ENCODE results near the gene CWC27.

CWC27 gene

GRCh38 chr5:64873441-64873840 is 104.7 kb downstream of the CWC27 start:
- H3K4me3 ChIP-seq (ENCODE audit: low read depth, low read length), result no peak overlapping the region
- TF ChIP-seq, protein P1, sequence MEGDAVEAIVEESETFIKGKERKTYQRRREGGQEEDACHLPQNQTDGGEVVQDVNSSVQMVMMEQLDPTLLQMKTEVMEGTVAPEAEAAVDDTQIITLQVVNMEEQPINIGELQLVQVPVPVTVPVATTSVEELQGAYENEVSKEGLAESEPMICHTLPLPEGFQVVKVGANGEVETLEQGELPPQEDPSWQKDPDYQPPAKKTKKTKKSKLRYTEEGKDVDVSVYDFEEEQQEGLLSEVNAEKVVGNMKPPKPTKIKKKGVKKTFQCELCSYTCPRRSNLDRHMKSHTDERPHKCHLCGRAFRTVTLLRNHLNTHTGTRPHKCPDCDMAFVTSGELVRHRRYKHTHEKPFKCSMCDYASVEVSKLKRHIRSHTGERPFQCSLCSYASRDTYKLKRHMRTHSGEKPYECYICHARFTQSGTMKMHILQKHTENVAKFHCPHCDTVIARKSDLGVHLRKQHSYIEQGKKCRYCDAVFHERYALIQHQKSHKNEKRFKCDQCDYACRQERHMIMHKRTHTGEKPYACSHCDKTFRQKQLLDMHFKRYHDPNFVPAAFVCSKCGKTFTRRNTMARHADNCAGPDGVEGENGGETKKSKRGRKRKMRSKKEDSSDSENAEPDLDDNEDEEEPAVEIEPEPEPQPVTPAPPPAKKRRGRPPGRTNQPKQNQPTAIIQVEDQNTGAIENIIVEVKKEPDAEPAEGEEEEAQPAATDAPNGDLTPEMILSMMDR (IDR thresholded peaks at IDR 0.05; ENCODE audit: low read depth, low read length, missing control alignments), result no peak
- no peak for DNase-seq (ENCODE audit: low read depth)

DNA sequence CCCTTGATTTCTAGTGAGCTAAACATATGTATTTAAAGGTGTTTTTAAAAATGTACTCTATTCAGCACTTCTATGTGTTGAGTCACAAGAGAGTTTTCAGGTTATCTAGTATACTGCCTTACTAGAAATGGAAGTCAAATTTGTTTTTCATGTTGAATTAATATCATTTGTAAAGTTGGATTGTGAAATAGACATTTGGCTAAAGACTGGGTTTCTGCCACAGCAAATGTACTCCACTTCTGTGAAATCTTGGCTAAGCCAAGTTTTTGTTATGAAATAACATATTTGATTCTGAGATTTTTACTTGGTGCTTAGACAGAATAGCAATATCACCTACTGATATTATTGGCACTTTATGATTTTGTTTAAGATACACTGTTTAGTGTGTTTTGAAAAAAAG is 106.0 kb downstream of the CWC27 start:
- TF ChIP-seq, protein P1 (IDR thresholded peaks at IDR 0.05; ENCODE audit: low read depth, low read length, missing control alignments), result no peak

DNA sequence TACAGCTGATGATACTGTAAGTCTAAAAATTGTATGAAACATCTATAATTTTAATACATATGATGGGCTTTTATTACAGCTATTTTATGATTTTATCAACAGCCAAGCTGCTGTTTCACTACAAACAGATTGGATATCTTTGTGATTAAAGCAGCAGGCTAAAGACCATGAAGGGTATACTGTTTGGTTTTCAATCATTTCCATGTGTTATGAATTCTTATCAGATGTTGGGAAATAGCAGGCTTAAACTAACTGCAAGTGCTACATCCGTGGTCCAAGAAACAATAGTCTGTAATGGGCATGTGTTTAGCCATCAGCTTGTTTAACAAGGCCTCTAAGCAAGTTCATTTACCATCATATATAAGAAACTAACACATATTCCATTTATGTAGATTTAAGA is 107.5 kb downstream of the CWC27 start:
- no peak for DNase-seq (ENCODE audit: low read depth)
- H3K4me3 ChIP-seq (ENCODE audit: low read depth, low read length), result no peak overlapping the region
- TF ChIP-seq, protein P1 (IDR thresholded peaks at IDR 0.05; ENCODE audit: low read depth, low read length, missing control alignments), result no peak

More for the DNA sequence above, 106.0 kb downstream of the CWC27 start:
- no peak for DNase-seq (ENCODE audit: low read depth)
- no peak overlapping the region for H3K4me3 ChIP-seq (ENCODE audit: low read depth, low read length)

DNA sequence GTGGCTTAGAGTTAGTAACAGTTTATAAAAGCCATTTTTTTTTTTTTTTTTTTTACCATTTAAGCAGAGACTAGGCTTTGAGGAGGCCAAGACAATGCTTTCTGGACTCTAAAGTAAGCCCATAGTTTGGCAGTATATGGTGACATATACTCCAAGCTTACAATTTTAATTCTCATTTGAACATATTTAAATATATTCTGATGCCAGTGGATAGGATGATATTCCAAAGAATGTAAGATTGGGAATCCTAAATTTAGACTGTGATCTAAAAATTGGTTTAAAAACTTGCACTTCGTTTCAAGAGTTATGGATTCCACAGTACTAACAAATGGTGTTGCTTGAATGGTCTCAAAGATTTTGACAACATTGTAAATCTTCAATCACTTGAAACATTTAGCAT is 112.1 kb downstream of the CWC27 start:
- DNase-seq (ENCODE audit: low read depth), result no peak
- H3K4me3 ChIP-seq (ENCODE audit: low read depth, low read length), result no peak overlapping the region
- TF ChIP-seq, protein P1 (IDR thresholded peaks at IDR 0.05; ENCODE audit: low read depth, low read length, missing control alignments), result no peak

DNA sequence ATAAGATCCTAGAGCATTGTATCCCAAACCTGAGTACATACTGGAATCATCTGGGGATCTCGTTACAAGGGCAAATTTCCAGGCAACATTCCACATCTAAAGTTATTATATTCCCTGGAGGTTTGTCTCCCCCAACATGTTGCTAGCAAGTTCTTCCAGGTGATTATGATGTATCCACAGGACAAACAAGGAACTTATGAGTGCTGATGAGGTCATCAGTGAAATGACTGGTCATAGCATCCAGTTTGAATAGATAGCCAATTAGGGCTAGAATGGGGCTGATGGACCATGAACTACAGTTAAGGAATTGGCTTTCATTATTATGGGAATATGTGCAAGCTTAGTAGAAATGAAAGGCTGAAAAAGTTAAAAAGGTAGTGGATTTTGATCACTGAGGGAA is 115.2 kb downstream of the CWC27 start:
- H3K4me3 ChIP-seq (ENCODE audit: low read depth, low read length), result no peak overlapping the region
- DNase-seq (ENCODE audit: low read depth), result no peak
- TF ChIP-seq, protein P1 (IDR thresholded peaks at IDR 0.05; ENCODE audit: low read depth, low read length, missing control alignments), result no peak

DNA sequence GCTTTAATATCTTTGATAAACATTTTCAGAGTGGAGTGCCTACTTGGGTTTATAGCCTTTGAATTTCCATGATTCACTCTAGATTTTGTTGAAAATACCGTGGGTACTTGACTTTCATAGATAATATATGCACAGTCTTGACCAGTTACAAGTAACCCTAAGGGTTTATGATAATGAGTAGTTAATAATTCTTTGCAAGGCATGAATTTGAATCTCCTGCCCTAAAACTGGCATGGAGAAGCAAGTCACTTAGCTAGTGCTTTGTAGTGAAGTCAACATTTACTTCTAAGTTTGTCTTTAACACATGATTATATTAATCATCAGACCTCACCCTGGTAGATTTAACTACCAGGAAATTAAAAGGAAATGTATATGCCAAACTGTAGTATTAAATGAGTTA is 115.8 kb downstream of the CWC27 start:
- no peak overlapping the region for H3K4me3 ChIP-seq (ENCODE audit: low read depth, low read length)
- no peak for DNase-seq (ENCODE audit: low read depth)
- TF ChIP-seq, protein P1 (IDR thresholded peaks at IDR 0.05; ENCODE audit: low read depth, low read length, missing control alignments), result no peak

GRCh38 chr5:64887910-64888309 is 119.2 kb downstream of the CWC27 start:
- DNase-seq (ENCODE audit: low read depth), result peak; percentile 22
- TF ChIP-seq, protein P1 (IDR thresholded peaks at IDR 0.05; ENCODE audit: low read depth, low read length, missing control alignments), result no peak

More at GRCh38 chr5:64887910-64888309, 119.2 kb downstream of the CWC27 start:
- H3K4me3 ChIP-seq (ENCODE audit: low read depth, low read length), result no peak overlapping the region

Data from GM12864 (cell line).